ENCODE measurements around the gene LTBP1.

LTBP1 gene

GRCh38 chr2:33202641-33203522 lies 256.1 kb downstream of the LTBP1 start:
- DNase-seq (ENCODE audit: low read depth), result no peak

- no peak for DNase-seq (ENCODE audit: low read depth)
Measured at GRCh38 chr2:33204945-33205344, 258.2 kb downstream of the LTBP1 start.

GRCh38 chr2:33205693-33206434 lies 259.1 kb downstream of the LTBP1 start:
- no peak for DNase-seq (ENCODE audit: low read depth)

- DNase-seq (ENCODE audit: low read depth), result no peak
Measured at GRCh38 chr2:33207151-33207740, 260.5 kb downstream of the LTBP1 start.

GRCh38 chr2:33208400-33208799 lies 261.6 kb downstream of the LTBP1 start:
- DNase-seq (ENCODE audit: low read depth), result no peak

DNA sequence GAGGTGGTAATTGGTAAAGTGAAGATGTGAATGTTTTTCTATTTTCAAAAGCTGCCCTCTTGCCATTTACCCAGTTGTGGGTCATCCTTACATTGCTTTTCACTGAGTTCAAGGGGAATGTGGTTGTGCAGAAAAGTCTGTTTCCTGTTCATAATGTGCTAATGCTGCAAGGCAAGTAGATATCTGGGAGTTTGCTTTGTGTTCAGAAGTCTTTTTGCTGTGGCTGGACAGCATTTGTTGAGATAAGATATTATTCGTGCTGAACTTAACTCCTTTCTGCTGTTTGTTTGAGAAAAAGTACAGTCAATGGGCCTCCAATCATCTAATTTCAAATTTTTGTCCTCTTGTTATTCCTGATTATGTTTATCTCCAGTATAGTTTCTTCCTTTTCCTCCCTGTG lies 263.2 kb downstream of the LTBP1 start:
- no peak for DNase-seq (ENCODE audit: low read depth)

DNA sequence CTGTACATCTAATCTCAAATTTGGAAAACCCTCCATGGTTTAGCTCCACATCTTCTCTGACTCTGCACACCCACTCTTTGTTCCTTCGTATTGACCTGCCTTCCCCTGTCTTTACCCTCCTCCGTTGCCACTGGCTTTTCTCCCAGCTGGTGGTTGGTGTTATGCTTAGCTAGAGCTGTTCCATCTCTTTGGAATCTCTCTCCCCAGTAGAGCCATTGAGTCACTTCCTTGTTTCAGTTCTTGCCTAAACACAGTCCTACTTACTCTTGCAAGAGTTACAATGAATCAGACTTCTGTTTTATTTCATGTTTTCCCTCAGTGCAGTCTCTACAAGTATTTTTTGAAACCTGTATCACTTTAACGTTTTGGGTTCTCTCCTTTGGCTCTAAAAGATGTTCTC lies 263.9 kb downstream of the LTBP1 start:
- DNase-seq (ENCODE audit: low read depth), result no peak

DNA sequence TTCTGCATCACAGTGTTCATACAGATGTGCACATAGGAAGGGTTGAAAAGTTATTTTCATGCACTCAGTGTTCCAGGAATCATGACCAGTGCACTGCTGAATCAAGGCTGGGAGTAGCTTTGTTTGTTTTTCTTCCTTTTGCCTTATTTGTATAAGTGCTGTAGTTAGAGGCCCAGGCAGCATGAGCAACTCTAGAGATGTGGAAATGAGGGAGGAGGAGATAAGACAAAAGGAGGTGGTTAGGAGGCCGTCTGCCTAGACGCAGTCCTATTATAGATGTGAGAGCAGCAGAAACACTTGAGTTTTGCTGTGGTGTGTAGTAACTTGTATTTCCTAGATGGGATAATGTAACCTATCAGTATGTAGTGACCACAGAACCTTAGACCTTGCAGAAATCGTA lies 265.4 kb downstream of the LTBP1 start:
- DNase-seq (ENCODE audit: low read depth), result no peak

DNA sequence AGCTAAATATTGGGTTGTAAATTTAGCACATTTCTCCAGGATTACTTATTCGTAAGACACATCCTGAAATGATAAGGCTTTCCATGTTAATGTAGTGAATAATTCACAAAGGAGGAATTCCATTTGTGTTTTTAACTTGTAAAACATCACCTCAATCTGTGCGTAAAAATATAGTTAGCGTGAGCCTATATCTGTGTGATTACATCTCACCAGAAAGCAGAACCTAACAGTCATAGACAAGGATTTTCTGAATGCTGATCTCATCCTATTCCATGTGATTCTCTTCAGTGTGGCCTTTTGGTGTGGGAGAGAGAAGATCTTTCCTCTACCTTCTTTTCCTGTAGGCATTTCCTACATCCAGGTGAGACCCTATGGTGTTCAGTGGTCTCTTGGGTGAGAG lies 266.5 kb downstream of the LTBP1 start:
- DNase-seq (ENCODE audit: low read depth), result no peak

- DNase-seq (ENCODE audit: low read depth), result no peak
Measured at GRCh38 chr2:33213648-33214047, 266.9 kb downstream of the LTBP1 start.

- DNase-seq (ENCODE audit: low read depth), result no peak
Measured at GRCh38 chr2:33214436-33214835, 267.7 kb downstream of the LTBP1 start.

DNA sequence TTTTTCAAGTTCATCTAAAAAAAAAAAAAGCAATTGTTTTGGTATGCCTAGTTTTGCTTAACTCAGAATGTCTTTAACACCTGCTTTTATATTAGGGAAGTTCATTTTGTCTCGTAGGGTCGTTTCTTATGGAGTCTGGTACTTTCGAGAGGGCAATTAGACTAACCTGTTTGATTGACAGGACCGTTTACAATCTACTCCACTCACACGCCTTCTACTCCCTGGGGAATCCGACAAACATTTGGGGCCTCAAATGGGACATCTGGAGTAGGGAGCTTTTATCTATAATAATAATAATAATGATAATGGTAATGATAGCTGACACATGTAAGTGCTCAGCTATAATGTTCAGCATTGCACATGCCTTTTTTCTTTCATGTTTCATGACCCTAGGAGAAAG lies 268.1 kb downstream of the LTBP1 start:
- DNase-seq (ENCODE audit: low read depth), result no peak

- DNase-seq (ENCODE audit: low read depth), result no peak
Measured at GRCh38 chr2:33215299-33215698, 268.5 kb downstream of the LTBP1 start.

DNA sequence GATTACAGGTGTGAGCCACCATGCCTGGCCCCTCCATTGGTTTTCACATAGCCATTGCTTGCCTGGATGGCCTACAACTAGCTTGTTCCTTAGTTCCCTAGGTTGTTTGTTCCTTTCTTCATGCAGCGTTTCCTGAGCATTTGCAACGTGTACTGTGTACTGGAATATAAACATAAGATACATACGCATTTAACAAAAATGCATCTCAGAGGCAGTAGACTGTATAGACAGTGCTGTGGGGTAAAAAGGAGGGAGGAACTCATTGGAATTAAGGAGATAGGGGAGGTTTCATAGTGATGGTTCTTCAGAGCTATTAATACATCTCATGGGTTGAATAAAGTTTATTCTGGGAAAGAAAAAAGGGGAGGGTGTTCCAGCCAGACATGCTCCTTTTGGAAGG lies 269.2 kb downstream of the LTBP1 start:
- DNase-seq (ENCODE audit: low read depth), result no peak

DNA sequence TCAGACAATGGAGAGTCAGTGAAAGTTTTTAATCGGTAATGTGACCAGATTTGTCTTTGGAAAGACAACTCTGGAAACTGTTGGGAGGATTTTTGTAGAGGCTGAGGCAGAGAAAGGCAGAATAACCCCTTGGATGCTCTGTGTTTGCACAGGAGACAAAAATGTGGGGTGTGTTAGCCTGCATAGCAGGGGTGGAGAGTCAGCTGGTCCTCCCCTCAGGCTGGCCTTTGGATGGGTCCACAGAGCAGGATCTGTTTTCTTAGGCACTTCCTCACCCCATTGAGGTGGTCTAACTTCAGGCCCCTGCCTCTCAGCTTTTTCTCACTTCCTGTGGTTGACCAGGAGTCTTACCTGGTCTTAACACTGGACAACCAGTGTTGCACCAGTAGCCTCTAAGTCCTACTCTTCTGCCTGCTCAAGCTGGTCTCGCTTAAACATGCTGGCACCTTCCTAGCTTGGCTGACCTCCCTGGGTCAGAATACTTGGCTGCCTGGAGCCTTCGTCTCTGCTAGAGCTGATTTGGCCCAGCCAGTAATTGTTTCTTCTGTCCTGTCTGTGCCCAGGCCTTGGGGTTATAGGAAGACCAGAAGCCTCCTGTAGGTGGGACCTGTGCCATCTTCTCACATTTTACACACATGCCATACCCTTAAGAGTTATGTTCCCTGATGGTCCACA lies 269.9 kb downstream of the LTBP1 start:
- DNase-seq (ENCODE audit: low read depth), result no peak

GRCh38 chr2:33217406-33217805 lies 270.7 kb downstream of the LTBP1 start:
- no peak for DNase-seq (ENCODE audit: low read depth)

- no peak for DNase-seq (ENCODE audit: low read depth)
Measured at GRCh38 chr2:33219114-33219513, 272.4 kb downstream of the LTBP1 start.

DNA sequence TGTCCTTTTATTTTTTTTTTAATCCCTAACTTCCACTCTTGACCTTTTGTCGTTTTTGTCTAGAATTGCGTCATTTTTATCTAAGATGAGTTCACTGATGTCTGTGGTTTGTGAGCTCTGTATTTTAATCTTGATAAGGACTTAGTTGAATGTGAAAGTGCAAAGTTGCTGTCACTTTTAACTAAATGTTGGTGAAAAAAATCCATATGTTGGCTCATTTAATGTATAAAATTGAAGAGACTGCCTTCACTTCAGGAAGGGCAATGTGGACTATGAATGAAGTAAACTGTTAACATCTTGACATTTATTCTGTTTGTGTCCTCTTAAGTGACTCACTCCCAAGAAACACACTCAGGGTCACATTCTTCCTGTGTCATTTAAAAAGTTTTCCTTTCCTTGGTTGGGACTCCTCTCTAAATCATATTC lies 273.1 kb downstream of the LTBP1 start:
- DNase-seq (ENCODE audit: low read depth), result no peak

DNA sequence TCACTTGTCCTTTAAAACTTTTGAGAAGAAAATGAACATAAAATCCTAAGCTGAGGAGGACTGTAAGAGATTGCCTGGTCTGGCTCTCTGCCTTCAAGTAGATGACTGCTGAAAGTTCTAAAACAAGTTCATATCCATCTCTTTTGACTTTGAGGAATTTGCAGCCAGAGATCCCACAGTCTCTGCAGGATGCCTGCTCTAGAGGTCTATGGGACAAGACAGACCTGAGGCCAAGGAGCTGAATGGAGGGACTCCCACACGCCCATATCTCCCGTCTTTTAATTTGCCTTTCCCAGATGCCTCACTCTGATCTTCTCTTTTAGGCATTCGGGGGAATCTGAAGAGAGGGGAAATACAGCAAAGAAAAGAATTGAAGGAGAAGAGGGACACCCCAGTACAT lies 273.8 kb downstream of the LTBP1 start:
- DNase-seq (ENCODE audit: low read depth), result no peak

GRCh38 chr2:33221046-33221784 lies 274.5 kb downstream of the LTBP1 start:
- no peak for DNase-seq (ENCODE audit: low read depth)

DNA sequence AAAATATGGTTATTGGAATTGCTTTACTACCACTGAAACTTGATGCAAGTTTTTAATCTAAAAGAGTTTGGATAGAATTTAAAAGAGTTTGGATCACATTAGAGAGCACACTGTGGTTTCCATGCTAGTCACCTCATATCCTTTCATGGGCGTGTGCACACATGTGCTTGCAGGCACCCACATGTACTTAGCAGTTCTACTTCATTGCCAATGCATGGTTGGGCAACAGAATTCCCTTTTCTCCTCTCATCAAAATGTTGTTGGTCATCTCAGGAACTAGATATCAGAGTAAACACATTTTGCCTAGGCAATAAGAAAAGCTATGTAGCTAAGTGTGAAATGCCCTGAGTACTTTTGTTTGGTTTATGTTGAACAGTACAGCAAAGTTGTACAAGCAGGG lies 275.6 kb downstream of the LTBP1 start:
- no peak for DNase-seq (ENCODE audit: low read depth)

DNA sequence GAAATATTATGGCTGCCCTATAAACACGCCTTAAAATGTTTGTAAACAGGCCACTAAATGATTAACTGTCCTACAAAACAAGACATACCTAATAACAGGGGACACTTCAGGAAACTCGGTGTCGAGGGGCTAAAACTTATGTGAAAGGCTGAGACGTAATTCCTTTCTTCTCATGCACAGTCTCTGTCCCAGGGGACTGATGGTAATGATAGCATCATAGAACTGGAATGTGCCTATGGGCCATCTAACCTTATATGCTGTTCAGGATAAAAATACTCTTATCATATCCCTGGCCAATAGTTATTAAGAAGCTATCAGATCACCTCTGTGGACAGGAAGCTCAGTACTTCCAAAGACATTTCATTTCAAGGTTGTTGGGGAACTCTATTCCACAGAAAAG lies 277.1 kb downstream of the LTBP1 start:
- DNase-seq (ENCODE audit: low read depth), result no peak

All from stimulated activated CD8-positive, alpha-beta memory T cell treated with anti-CD3 and anti-CD28 coated beads, Interleukin-15, amount 100 ng/mL, for 24 hours (primary cell).